HepG2 (cell line): ENCODE measurements around the gene MED13L. TPM values are rescaled to one million over a fixed set of nuclear protein-coding genes. Genes with fewer than 3 reads are reported as not detected.

Source experiments
- ATAC-seq: fragments of 200-7000 bp; cut with Tn5 transposase; 3 replicates; pipeline ENCODE4 v1.9.1; 2020; ENCODE audit warnings: mild to moderate bottlenecking, moderate library complexity
- BruUV-seq: library from RNA; stranded (reverse); fragments of 400-500 nt; replicated peaks from 2 replicates; lab custom pipeline; 2021; lab: Mats Ljungman, UMichigan
- CTCF ChIA-PET: fragments of 300-600 bp; formaldehyde crosslinking; extraction: SDS; loops from one replicate; lab custom pipeline; 2021; ENCODE audit warnings: low total read pairs, inconsistent platforms, low intra/inter-chr PET ratio; lab: Yijun Ruan, JAX
- POLR2A ChIA-PET: fragments of 350-600 bp; sonication (Branson Sonifier 250); formaldehyde crosslinking; loops from one replicate; lab custom pipeline; 2020; ENCODE audit warnings: antibody characterized with exemption, inconsistent platforms; lab: Yijun Ruan, JAX
- DNase-seq: peaks from one replicate; pipeline ENCODE4 v3.0.0-alpha.2; 2015; ENCODE audit warnings: low spot score
- FAIRE-seq: peaks from 3 replicates; lab custom pipeline; 2011; peaks lifted over from hg19 to GRCh38; lab: Jason Lieb, UNC
- H2AFZ ChIP-seq: one replicate; pipeline ENCODE4 v1.6.1; 2011; ENCODE audit warnings: low read length, inconsistent platforms
- H3K27ac ChIP-seq: fragments of 300-600 bp; 3 replicates; pipeline ENCODE4 v1.8.0; 2011; ENCODE audit warnings: mixed run types, mild to moderate bottlenecking, mixed read lengths, low read length, inconsistent platforms; ENCODE audit not compliant: insufficient read depth; ENCODE audit errors: extremely low read length
- H3K27me3 ChIP-seq, 2 experiments: fragments of 200-600 bp in 1 of 2; 2 replicates in 1 of 2; 3 replicates in 1 of 2; pipeline versions ENCODE4 v1.6.0 to v1.8.0; 2011; ENCODE audit warnings: low read length in 2 of 2, mild to moderate bottlenecking in 2 of 2, moderate library complexity in 2 of 2, inconsistent platforms in 1 of 2; ENCODE audit not compliant: insufficient read depth in 2 of 2, control insufficient read depth in 1 of 2
- H3K36me3 ChIP-seq, 2 experiments: fragments of 200-600 bp in 1 of 2; replicated peaks in 1 of 2; 2 replicates in 1 of 2; 3 replicates in 1 of 2; pipeline versions ENCODE4 v1.5.1 to v1.8.0; 2011; ENCODE audit warnings: low read length in 2 of 2, inconsistent platforms in 1 of 2; ENCODE audit not compliant: insufficient read depth in 2 of 2, control insufficient read depth in 1 of 2
- H3K4me1 ChIP-seq: 2 replicates; pipeline ENCODE4 v1.5.1; 2012; ENCODE audit warnings: low read length, inconsistent platforms; ENCODE audit not compliant: insufficient read depth
- H3K4me2 ChIP-seq: 2 replicates; pipeline ENCODE4 v1.6.0; 2011; ENCODE audit warnings: low read depth, low read length, inconsistent platforms
- H3K4me3 ChIP-seq, 3 experiments: fragments of 200-600 bp in 1 of 3; sonication (generic), shearing (Covaris generic) in 1 of 3; replicated peaks in 1 of 3; 2 replicates each; pipeline ENCODE4 v1.5.1; 2011 to 2016; ENCODE audit warnings: low read length in 3 of 3, inconsistent platforms in 2 of 3, low read depth in 2 of 3, mild to moderate bottlenecking in 2 of 3, control low read depth in 1 of 3, mixed read lengths in 1 of 3; ENCODE audit not compliant: insufficient read depth in 1 of 3
- H3K79me2 ChIP-seq: one replicate; pipeline ENCODE4 v1.6.1; 2011; ENCODE audit warnings: low read length, inconsistent platforms; ENCODE audit not compliant: insufficient read depth
- H3K9ac ChIP-seq: 2 replicates; pipeline ENCODE4 v1.6.0; 2011; ENCODE audit warnings: mild to moderate bottlenecking, low read depth, low read length, inconsistent platforms; ENCODE audit not compliant: insufficient read depth
- H3K9me3 ChIP-seq: 2 replicates; pipeline ENCODE4 v1.5.1; 2012; ENCODE audit warnings: mild to moderate bottlenecking, low read length
- H4K20me1 ChIP-seq: 2 replicates; pipeline ENCODE4 v1.6.0; 2011; ENCODE audit warnings: inconsistent platforms, mild to moderate bottlenecking, low read length, moderate library complexity; ENCODE audit not compliant: insufficient read depth
- GATA4 ChIP-seq: sonication (generic); IDR thresholded peaks from 2 replicates; pipeline ENCODE4 v1.6.1; 2016; ENCODE audit warnings: antibody characterized with exemption, low read depth, borderline replicate concordance
- ZBTB40 ChIP-seq, 2 experiments: fragments of 450-650 bp in 1 of 2; sonication (generic) in 1 of 2; formaldehyde crosslinking in 1 of 2; IDR thresholded peaks; 2 replicates each; pipeline versions ENCODE4 v1.6.1 to v1.8.0; 2016 to 2022; ENCODE audit warnings: antibody characterized with exemption in 1 of 2, mild to moderate bottlenecking in 1 of 2, missing genetic modification reagents in 1 of 2
- in situ Hi-C: cut with HindIII; loops from 2 replicates; pipeline ENCODE4 v1.10.0; 2017; ENCODE audit warnings: low pct_unique_long_range_greater_than_20kb; ENCODE audit not compliant: extremely low pct_ligation_motif_present
- intact Hi-C: fragments of 100-400 bp; cut with micrococcal nuclease; formaldehyde crosslinking; loops from one replicate; pipeline ENCODE4 v1.10.0; 2022; ENCODE audit not compliant: unreplicated experiment
- polyA plus RNA-seq, 8 experiments: library from polyadenylated mRNA; depleted of rRNA in 3 of 8; stranded (reverse) in 7 of 8; unstranded in 1 of 8; fragments of >200 nt; fragmentation: Illumina TruSeq in 4 of 8; extraction: Trizol in 4 of 8; gene quantifications; 2 replicates each; pipeline versions ENCODE4 v1.2.1 to v1.2.3, GENCODE V29; 2011 to 2016; ENCODE audit warnings: low read depth in 4 of 8, missing spikeins in 1 of 8, mixed read lengths in 1 of 8; ENCODE audit not compliant: insufficient read depth in 1 of 8
- total RNA-seq, 5 experiments: library from RNA; depleted of rRNA; stranded (reverse); fragments of >200 nt; fragmentation: Illumina TruSeq; extraction: Trizol; gene quantifications; 2 replicates each; pipeline ENCODE4 v1.2.3, GENCODE V29; 2016; ENCODE audit warnings: low read depth in 1 of 5

Gene MED13L
- total and polyA plus RNA-seq, 2 of the 13 experiments (the other 11 are each of a cell fraction or from before 2014, with no cell fraction given): 24.8 to 38.9 TPM

GRCh38 chr12:116248433-116248832 lies 29.1 kb downstream of the MED13L start:
- H4K20me1 ChIP-seq: peaks cover 13% of the 10 kb centered on the region

More at GRCh38 chr12:116248433-116248832, 29.1 kb downstream of the MED13L start:
- TF ChIP-seq GATA4 (no peak), ZBTB40 (IDR thresholded peaks at IDR 0.05) (no peak), ZBTB40 (CRISPR knock-in tag; IDR thresholded peaks at IDR 0.05) (peak; percentile 48; the same call in 1 of the 2 replicates)
- TF ChIP-seq, all 625 proteins: peak for 1
- FAIRE-seq: no peak
- no peak overlapping the region for H3K9ac ChIP-seq
- H3K9me3 ChIP-seq: no peaks in the 10 kb centered on the region
- no peak for DNase-seq
- POLR2A ChIA-PET: no interaction called here
- no peak overlapping the region for H3K27ac ChIP-seq
- H2AFZ ChIP-seq: no peak overlapping the region
- H3K27me3 ChIP-seq: no peaks in the 10 kb centered on the region
- no peak overlapping the region for H3K4me3 ChIP-seq
- H3K4me2 ChIP-seq: no peak overlapping the region
- in situ Hi-C loops (no loop called here), intact Hi-C loops (no loop called here)
- peaks cover 31% of the 10 kb centered on the region for H3K4me1 ChIP-seq
- ATAC-seq: no peak
- CTCF ChIA-PET: no interaction called here
- H3K79me2 ChIP-seq: peaks cover 85% of the 10 kb centered on the region
- H3K36me3 ChIP-seq: no peaks in the 10 kb centered on the region
- BruUV-seq: no TSS peak
